Head of caudate nucleus (tissue), 42 donors: ENCODE measurements around the gene PBX3.

Experiments
- DNase-seq, 42 donors: peaks; one replicate each; pipeline versions ENCODE4 v3.0.0 to v3.0.0-alpha.2; 2020 to 2021; ENCODE audit warnings: mixed read lengths in 7 of 42
- intact Hi-C: fragments of 100-400 bp; cut with DNase I; formaldehyde crosslinking; loops from one replicate; pipeline ENCODE4 v1.15.0; 2022

Gene PBX3

GRCh38 chr9:125973547-125973946, 226.4 kb downstream of the PBX3 start:
- intact Hi-C loops = no loop called here
- peak in 3 of 42 donors; percentile 11 to 20 (median 15) for DNase-seq

DNA sequence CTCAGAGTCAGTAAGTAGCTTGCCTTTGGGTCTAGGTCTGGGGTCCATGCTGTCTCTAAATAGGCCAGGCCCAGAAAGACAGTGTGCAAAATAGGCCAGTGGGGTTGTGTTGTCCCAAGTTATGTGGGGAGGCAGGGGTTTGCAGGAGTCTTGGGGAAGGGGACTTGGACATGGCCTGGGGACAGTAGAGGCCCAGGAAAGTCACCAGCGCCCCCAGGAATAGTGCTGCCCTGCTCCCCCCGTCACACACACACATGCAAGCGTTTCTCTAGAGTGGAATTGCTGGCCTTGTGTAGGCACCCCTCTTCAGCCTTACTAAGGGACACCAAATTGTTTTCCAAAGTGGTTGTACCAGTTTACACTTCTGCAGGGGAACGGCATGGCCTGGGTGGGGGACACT, 227.5 kb downstream of the PBX3 start:
- peak in 2 of 42 donors; percentile 9 to 10 for DNase-seq
- intact Hi-C loops = no loop called here

GRCh38 chr9:125977223-125977622, 230.1 kb downstream of the PBX3 start:
- intact Hi-C loops = no loop called here
- DNase-seq = no peak

DNA sequence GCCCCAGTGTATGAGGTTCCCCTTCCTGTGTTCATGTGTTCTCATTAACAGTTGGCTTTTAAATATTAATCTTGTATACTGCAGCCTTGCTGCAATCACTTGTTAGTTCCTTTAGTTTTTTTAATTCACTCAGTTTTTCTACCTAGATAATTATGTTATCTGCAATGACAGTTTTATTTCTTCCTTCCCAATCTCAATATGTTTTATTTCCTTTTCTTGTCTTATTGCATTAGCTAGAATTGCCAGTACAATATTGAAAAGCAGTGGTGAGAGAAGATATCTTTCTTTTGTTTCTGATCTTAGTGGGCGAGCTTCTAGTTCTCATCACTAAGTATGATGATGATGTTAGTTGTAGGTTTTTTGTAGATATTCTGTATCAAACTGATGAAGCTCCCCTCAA, 232.2 kb downstream of the PBX3 start:
- intact Hi-C loops = no loop called here
- DNase-seq = no peak

DNA sequence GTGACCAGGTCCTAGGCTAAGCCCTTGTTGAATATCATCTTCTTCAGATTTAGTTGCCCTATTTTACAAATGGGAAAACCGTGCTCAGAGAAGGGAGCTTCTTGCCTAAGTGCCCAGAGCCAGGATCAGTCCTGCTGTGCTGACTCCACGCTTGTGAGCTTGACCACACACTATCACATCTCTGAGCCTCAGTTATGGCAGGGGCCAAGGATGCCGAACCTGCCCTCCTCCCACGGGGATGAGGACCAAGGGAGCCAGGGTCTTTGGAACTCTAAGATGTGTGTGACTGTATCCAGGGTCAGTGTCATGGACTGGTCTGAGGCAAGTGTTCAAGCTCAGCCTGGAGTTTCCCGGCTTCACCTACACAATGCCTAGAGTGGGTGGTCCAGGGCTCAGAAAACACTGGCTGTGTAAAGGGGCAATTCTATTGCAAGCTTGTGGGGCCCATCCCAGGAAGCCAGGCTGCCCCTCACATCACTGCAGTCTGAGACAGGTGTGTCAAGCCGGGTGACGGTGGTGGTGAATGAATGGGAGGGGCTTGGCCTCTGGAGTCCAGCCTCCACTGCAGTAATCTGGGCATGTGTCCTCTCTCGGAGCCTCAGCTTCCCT, 235.7 kb downstream of the PBX3 start:
- peak in 8 of 42 donors; percentile 0 to 29 (median 10) for DNase-seq
- intact Hi-C loops = no loop called here

DNA sequence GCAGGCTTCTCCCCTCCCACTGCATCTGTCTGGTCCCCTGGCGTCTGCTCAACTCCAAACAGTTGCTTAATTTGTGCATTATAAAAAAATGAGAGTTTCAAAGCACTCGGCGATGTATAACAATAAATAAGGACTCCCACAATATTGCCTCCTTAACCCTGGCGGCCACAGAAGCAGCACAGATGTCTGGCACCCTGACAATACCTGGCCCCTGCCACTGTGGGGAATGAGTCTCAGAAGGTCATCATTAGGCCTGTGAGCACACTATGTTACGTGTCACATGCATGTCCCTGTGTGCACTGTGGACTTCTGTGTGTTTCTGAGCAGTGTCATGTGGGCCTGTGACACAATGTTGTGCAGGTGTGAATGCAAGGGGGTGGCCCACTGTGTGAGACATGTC, 236.5 kb downstream of the PBX3 start:
- peak in 4 of 42 donors; percentile 0 to 23 (median 7) for DNase-seq
- intact Hi-C loops = no loop called here

- DNase-seq = peak in 3 of 42 donors; percentile 3 to 10 (median 5)
- intact Hi-C loops = no loop called here
Observed at GRCh38 chr9:125984461-125984860, 237.3 kb downstream of the PBX3 start.

GRCh38 chr9:125985142-125985997, 238.2 kb downstream of the PBX3 start:
- peak in 5 of 42 donors; percentile 3 to 12 (median 5) for DNase-seq
- intact Hi-C loops = no loop called here

- intact Hi-C loops = no loop called here
- DNase-seq = peak in 9 of 42 donors; percentile 1 to 28 (median 9)
Observed at GRCh38 chr9:125985998-125986655, 239.0 kb downstream of the PBX3 start.

DNA sequence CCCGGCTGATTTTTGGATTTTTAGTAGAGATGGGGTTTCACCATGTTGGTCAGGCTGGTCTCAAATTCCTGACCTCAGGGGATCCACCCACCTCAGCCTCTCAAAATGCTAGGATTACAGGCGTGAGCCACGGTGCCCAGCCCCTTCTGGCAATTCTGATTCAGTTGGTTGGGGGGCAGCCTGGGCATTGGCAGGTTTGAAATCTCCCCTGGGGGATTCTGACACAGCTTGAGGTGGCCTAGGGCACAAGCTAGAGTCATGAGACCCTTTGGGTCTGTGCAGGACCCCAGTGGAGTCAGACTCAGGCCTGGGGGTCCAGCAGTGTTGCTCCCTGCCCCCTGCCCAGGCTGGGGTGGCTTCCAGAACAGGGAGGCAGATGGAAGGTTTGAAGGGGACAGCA, 239.8 kb downstream of the PBX3 start:
- peak in 6 of 42 donors; percentile 3 to 29 (median 9) for DNase-seq

DNA sequence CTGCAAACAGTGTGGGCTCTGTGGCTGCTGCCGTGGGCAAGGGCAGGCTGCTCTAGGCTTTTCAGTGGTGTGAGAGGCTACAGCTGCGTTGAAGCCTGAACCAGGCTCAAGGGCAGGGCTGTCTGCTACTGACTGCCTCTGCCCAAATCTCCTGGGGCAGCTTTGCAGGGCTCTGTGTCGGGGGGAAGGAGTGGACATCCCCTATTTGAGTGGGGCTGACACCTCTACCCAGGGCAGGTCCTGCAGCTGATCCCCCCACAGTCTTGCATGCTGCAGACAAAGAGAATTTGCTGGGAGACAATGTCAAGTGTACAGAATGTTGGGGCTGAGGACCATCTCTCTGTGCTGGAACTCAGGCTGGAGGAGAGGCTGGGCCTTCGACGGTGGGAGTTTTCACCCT, 240.2 kb downstream of the PBX3 start:
- peak in 7 of 42 donors; percentile 2 to 31 (median 11) for DNase-seq
- intact Hi-C loops = no loop called here

More for the DNA sequence above, 239.8 kb downstream of the PBX3 start:
- intact Hi-C loops = no loop called here

GRCh38 chr9:125988479-125989050, 241.4 kb downstream of the PBX3 start:
- intact Hi-C loops = no loop called here
- peak in 7 of 42 donors; percentile 5 to 26 (median 12) for DNase-seq

DNA sequence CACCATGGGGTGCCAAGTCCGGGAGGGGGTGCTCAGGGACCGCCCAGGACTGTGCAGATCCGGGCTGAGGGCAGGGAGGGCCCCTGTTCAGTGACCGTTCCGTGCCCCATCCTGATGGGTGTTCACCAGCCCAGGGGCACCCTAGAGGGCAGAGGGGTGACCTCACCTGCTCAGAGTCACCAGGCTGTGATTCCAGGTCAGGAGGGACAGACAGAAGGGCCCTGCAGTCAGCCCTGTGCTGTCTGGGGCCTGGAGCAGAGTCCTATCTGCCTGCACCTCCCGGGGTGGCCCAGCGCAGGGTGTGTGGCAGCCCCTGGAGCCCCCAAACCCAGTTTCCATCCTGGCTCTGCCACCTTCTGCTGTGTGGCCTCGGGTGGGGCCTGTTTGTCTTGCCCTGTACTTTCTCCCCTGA, 241.9 kb downstream of the PBX3 start:
- peak in 6 of 42 donors; percentile 1 to 28 (median 7) for DNase-seq
- intact Hi-C loops = no loop called here

DNA sequence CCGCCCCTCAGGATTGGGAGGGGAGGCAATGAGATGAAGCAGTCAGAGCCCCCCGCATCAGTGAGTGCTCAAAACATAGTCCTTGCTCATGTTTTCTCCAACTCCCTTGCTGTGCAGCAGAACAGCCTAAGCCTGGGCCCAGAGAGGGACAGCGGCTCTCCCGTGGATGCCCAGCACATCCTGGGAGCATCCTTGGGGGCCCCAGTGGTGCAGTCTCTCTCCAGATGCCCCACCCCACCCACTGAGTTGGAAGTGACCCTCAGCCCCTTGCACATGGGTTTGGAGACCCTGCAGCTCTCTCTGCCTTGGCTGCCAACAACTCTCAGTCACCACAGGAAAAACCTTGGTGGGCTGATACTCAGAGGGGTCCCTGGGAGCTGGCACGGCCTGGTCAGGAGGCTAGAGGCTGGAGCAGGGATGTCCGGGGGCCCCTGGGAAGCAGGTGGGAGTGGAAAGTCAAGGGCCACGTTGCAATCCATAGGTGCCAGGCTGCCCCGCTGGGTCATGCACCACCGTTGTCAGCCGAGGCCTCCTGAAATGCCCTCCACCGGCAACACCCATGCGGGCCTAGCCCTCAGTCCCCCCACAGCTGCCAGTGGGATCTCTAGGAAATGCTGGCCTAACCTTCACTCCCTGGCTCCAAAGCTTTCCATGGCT, 242.5 kb downstream of the PBX3 start:
- intact Hi-C loops = no loop called here
- peak in 5 of 42 donors; percentile 0 to 34 (median 10) for DNase-seq

GRCh38 chr9:125990186-125990792, 243.1 kb downstream of the PBX3 start:
- peak in 3 of 42 donors; percentile 2 to 36 (median 14) for DNase-seq

GRCh38 chr9:125990793-125991220, 243.6 kb downstream of the PBX3 start:
- intact Hi-C loops = no loop called here
- DNase-seq = peak in 4 of 42 donors; percentile 1 to 23 (median 9)

More at GRCh38 chr9:125990186-125990792, 243.1 kb downstream of the PBX3 start:
- intact Hi-C loops = no loop called here

DNA sequence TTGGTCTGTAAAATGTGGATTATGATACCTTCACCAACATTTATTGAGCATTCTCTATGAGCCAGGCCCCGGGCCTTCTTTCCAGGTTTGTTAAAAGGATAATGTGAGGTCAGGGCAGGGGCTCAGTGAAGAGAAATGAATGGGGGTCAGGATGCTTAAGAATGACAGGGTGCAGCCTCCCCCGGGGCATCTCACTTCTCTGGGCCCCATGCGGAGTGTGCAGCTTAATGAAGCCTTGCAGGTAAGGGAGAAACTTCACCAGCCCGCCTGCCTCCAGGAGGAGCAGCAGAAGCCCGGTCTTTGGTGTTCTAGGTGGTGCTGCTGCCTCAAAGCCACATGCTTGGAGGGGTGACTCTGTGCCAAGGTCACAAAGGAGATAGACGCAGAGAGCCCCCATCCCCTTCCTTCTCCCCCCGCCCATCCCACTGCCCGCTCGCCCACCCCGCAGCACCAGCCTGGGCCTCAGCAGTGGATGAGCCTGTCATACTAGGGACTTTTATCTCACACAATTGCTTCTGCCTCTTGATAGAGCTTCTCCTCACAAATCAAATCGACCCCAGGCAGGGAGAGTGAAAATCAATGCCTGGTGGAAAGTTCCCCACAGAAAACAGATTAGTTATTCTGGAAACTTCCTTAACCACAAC, 244.8 kb downstream of the PBX3 start:
- intact Hi-C loops = no loop called here

DNA sequence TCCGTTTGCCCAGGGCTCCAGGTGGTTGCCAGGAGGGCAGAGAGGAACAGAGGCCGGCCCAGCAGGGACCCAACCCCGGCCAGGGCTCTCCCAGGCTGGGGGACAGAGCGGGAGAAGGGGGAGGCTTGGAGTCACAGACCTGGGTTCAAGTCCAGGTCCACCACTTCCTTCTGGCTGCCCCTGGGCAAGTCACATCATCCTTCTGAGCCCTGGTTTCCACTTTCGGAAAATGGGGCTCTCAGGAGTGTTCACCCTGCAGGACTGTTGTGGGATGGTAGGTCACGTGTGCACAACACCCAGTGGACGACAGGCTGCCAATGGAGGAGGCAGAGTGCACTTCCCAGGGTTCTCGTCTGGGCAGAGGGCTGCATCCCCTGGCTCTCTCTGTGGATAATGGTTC, 245.4 kb downstream of the PBX3 start:
- intact Hi-C loops = no loop called here
- DNase-seq = peak in 2 of 42 donors; percentile 6 to 8

More for the DNA sequence above, 244.8 kb downstream of the PBX3 start:
- DNase-seq = peak in 2 of 42 donors; percentile 13 to 25
